Mesothelial cell of epicardium (in vitro differentiated cells): ENCODE data around the gene SLC8A1. TPM values are rescaled to one million over a fixed set of nuclear protein-coding genes. Genes with fewer than 3 reads are reported as not detected.

Experiments
- DNase-seq, 2 experiments: peaks; one replicate each; pipeline ENCODE4 v3.0.0; 2021; ENCODE audit warnings: low spot score in 2 of 2; ENCODE audit not compliant: unreplicated experiment in 2 of 2
- H3K27ac Mint-ChIP-seq: 2 replicates; pipeline ENCODE4 v1.8.0; 2021; ENCODE audit warnings: mixed read lengths
- H3K27me3 Mint-ChIP-seq: 2 replicates; pipeline ENCODE4 v1.8.0; 2021; ENCODE audit warnings: low read depth, mixed read lengths
- H3K36me3 Mint-ChIP-seq: 2 replicates; pipeline ENCODE4 v1.8.0; 2021; ENCODE audit warnings: mixed read lengths
- H3K4me1 Mint-ChIP-seq: 2 replicates; pipeline ENCODE4 v1.8.0; 2021; ENCODE audit warnings: mixed read lengths
- H3K4me3 Mint-ChIP-seq: 2 replicates; pipeline ENCODE4 v1.8.0; 2021; ENCODE audit warnings: mild to moderate bottlenecking, moderate library complexity, mixed read lengths
- H3K9me3 Mint-ChIP-seq: 2 replicates; pipeline ENCODE4 v1.8.0; 2021; ENCODE audit warnings: mixed read lengths
- CTCF ChIP-seq: fragments of 200-600 bp; sonication (generic); IDR thresholded peaks from one replicate; pipeline ENCODE4 v1.5.0; 2021; ENCODE audit warnings: antibody characterized with exemption; ENCODE audit not compliant: unreplicated experiment
- total RNA-seq: library from RNA; stranded (reverse); gene quantifications from 3 replicates; pipeline ENCODE4 v1.2.1, GENCODE V29; 2021

Gene SLC8A1
- total RNA-seq, 1 donor from 2014 or later: 29.6 TPM

- Mint-ChIP-seq H3K27me3 (no peaks in the 10 kb centered on the region), H3K4me1 (peaks cover 6% of the 10 kb centered on the region), H3K27ac (no peak overlapping the region), H3K9me3 (no peaks in the 10 kb centered on the region), H3K36me3 (peaks cover 10% of the 10 kb centered on the region), H3K4me3 (no peak overlapping the region)
- DNase-seq: no peak
- TF ChIP-seq CTCF: no peak
Observed at GRCh38 chr2:40159333-40159732, 292.6 kb downstream of the SLC8A1 start.

GRCh38 chr2:40158781-40159180 is 293.1 kb downstream of the SLC8A1 start:
- Mint-ChIP-seq H3K27me3 (no peaks in the 10 kb centered on the region), H3K9me3 (no peaks in the 10 kb centered on the region), H3K4me1 (peaks cover 3% of the 10 kb centered on the region), H3K36me3 (peaks cover 10% of the 10 kb centered on the region), H3K27ac (no peak overlapping the region), H3K4me3 (no peak overlapping the region)
- no peak for TF ChIP-seq CTCF
- DNase-seq: no peak

GRCh38 chr2:40155728-40156127 is 296.2 kb downstream of the SLC8A1 start:
- H3K9me3 Mint-ChIP-seq: no peaks in the 10 kb centered on the region
- H3K27me3 Mint-ChIP-seq: no peaks in the 10 kb centered on the region
- peaks cover 3% of the 10 kb centered on the region for H3K4me1 Mint-ChIP-seq
- no peak for DNase-seq
- H3K36me3 Mint-ChIP-seq: no peaks in the 10 kb centered on the region
- H3K4me3 Mint-ChIP-seq: no peak overlapping the region
- no peak overlapping the region for H3K27ac Mint-ChIP-seq
- TF ChIP-seq CTCF: no peak

- Mint-ChIP-seq H3K9me3 (peaks cover 5% of the 10 kb centered on the region), H3K27ac (no peak overlapping the region), H3K4me3 (no peak overlapping the region), H3K4me1 (no peaks in the 10 kb centered on the region), H3K27me3 (no peaks in the 10 kb centered on the region), H3K36me3 (peaks cover 6% of the 10 kb centered on the region)
- DNase-seq: no peak
- no peak for TF ChIP-seq CTCF
Observed at GRCh38 chr2:40150266-40150665, 301.6 kb downstream of the SLC8A1 start.

- Mint-ChIP-seq H3K9me3 (peaks cover 10% of the 10 kb centered on the region), H3K27ac (no peak overlapping the region), H3K27me3 (no peaks in the 10 kb centered on the region), H3K4me1 (no peaks in the 10 kb centered on the region), H3K4me3 (no peak overlapping the region), H3K36me3 (peaks cover 10% of the 10 kb centered on the region)
- no peak for TF ChIP-seq CTCF
- DNase-seq: no peak
Observed at GRCh38 chr2:40148334-40148733, 303.6 kb downstream of the SLC8A1 start.

- Mint-ChIP-seq H3K27ac (no peak overlapping the region), H3K9me3 (peaks cover 10% of the 10 kb centered on the region), H3K4me3 (no peak overlapping the region), H3K36me3 (peaks cover 10% of the 10 kb centered on the region), H3K27me3 (no peaks in the 10 kb centered on the region), H3K4me1 (peaks cover 7% of the 10 kb centered on the region)
- TF ChIP-seq CTCF: no peak
- DNase-seq: no peak
Observed at GRCh38 chr2:40147360-40147759, 304.5 kb downstream of the SLC8A1 start.
